ENCODE data around the gene STRA6.

Gene STRA6

DNA sequence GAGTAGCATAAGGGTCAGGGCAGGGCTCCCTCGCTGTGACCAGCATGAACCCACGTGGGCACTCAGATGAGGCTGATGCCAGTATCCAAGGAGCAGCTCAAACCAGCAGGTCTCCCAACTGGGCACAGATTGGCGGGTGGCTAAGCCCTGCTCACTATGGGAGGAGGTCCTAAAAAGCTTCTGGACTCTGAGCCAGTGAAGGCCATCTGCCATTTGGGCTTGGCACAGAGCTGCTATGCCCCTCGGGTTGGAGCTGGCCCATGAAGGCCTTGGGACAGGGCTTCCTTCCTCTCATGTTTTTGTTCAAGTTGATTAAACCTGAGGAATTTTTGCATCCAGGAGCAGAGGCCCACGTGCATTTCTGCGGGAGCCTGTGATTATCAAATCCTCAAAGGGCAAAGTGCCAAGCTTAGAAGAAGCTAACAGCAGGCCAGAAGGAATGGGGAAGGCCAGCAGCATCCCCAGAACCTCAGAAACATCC is 4.3 kb upstream of the STRA6 start:
- H3K27ac ChIP-seq (ENCODE audit: insufficient read depth, low read depth, low read length, poor library complexity, severe bottlenecking), result no peak overlapping the region
- no peak overlapping the region for H3K4me3 ChIP-seq (ENCODE audit: insufficient read depth, low read depth, low read length)
- H3K36me3 ChIP-seq (ENCODE audit: control insufficient read depth, insufficient read depth, low read length), result no peaks in the 10 kb centered on the region
- no peaks in the 10 kb centered on the region for H3K27me3 ChIP-seq (ENCODE audit: control insufficient read depth, insufficient read depth, low read length, poor library complexity, severe bottlenecking)
- H3K4me1 ChIP-seq (ENCODE audit: control insufficient read depth, insufficient read depth, low read length), result peaks cover 53% of the 10 kb centered on the region
- H3K9me3 ChIP-seq (ENCODE audit: control insufficient read depth, low read length), result no peaks in the 10 kb centered on the region
- 83 to 86% methylated on average over 6 of the region's 6 CpGs for WGBS, 2 experiments

DNA sequence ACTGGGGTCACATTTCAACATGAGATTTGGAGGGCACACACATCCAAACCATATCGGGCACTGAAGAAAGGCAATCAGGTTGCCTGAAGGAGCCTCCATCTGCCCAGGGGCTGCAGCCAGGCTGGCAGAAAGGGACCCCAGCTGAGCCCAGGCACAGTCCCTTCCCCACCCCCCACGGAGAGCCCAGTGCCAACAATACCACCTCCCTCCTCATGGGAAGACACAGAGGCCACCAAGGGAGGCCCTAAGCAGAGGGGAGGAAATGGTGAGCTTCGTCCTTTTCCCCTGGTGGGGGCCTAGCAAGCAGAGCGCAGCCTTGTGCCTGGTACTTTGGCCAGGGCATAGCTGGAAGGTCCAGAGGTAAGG is 3.0 kb upstream of the STRA6 start:
- H3K4me3 ChIP-seq (ENCODE audit: insufficient read depth, low read depth, low read length), result no peak overlapping the region
- peaks cover 65% of the 10 kb centered on the region for H3K4me1 ChIP-seq (ENCODE audit: control insufficient read depth, insufficient read depth, low read length)
- 78 to 87% methylated on average over 4 of the region's 4 CpGs for WGBS, 2 experiments

GRCh38 chr15:74203914-74204431 is 1.4 kb upstream of the STRA6 start:
- H3K27ac ChIP-seq (ENCODE audit: insufficient read depth, low read depth, low read length, poor library complexity, severe bottlenecking), result peak overlapping the region; percentile 64
- H3K4me3 ChIP-seq (ENCODE audit: insufficient read depth, low read depth, low read length), result no peak overlapping the region
- H3K4me1 ChIP-seq (ENCODE audit: control insufficient read depth, insufficient read depth, low read length), result peaks cover 61% of the 10 kb centered on the region

More for the DNA sequence above, 3.0 kb upstream of the STRA6 start:
- no peaks in the 10 kb centered on the region for H3K36me3 ChIP-seq (ENCODE audit: control insufficient read depth, insufficient read depth, low read length)
- no peak overlapping the region for H3K27ac ChIP-seq (ENCODE audit: insufficient read depth, low read depth, low read length, poor library complexity, severe bottlenecking)
- no peaks in the 10 kb centered on the region for H3K27me3 ChIP-seq (ENCODE audit: control insufficient read depth, insufficient read depth, low read length, poor library complexity, severe bottlenecking)
- H3K9me3 ChIP-seq (ENCODE audit: control insufficient read depth, low read length), result no peaks in the 10 kb centered on the region

DNA sequence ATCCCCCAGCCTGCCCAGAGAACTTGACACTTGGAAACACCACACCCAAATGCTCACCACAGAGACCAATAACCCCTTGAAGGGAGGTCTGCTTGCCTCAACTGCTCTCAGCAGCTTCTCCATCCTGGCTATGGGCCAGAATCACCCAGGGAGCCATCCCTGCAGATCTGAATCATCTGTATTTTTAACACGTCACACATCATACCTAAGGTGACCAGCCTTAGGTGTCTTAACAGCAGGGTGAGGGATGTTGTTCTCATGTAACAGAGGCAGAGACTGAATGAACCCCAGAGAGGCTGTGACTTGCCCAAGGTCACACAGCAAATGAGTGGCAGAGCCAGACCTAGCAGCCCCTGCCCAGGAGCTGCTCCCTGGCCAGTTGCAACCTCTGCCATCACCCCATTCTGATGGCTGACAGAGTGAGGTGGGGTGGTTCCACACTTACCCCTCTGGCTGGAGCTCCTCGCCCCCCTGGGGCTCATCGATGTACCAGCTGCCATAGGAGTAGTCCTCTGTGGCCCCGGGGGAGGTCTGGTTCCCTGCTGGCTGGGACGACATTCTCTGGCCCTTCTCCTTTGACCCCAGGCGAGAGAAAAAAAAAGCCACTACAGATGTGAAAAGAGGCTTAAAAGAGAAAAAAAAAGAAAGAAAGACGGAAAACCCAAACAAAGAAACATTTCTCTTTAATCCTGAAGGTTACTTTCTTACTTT is 722 bp downstream of the STRA6 start:
- WGBS, 2 experiments, result 21 to 23% methylated on average over 7 of the region's 7 CpGs
- H3K27me3 ChIP-seq (ENCODE audit: control insufficient read depth, insufficient read depth, low read length, poor library complexity, severe bottlenecking), result no peaks in the 10 kb centered on the region
- peaks cover 50% of the 10 kb centered on the region for H3K4me1 ChIP-seq (ENCODE audit: control insufficient read depth, insufficient read depth, low read length)
- H3K4me3 ChIP-seq (ENCODE audit: insufficient read depth, low read depth, low read length), result peak overlapping the region; percentile 24
- no peaks in the 10 kb centered on the region for H3K36me3 ChIP-seq (ENCODE audit: control insufficient read depth, insufficient read depth, low read length)
- peak overlapping the region; percentile 64 for H3K27ac ChIP-seq (ENCODE audit: insufficient read depth, low read depth, low read length, poor library complexity, severe bottlenecking)
- no peaks in the 10 kb centered on the region for H3K9me3 ChIP-seq (ENCODE audit: control insufficient read depth, low read length)

More at GRCh38 chr15:74203914-74204431, 1.4 kb upstream of the STRA6 start:
- H3K36me3 ChIP-seq (ENCODE audit: control insufficient read depth, insufficient read depth, low read length), result no peaks in the 10 kb centered on the region
- 7 to 11% methylated on average over 10 of the region's 10 CpGs for WGBS, 2 experiments
- H3K27me3 ChIP-seq (ENCODE audit: control insufficient read depth, insufficient read depth, low read length, poor library complexity, severe bottlenecking), result no peaks in the 10 kb centered on the region
- no peaks in the 10 kb centered on the region for H3K9me3 ChIP-seq (ENCODE audit: control insufficient read depth, low read length)

- WGBS, 2 experiments, result 54 to 66% methylated on average over 8 of the region's 8 CpGs
- Histone ChIP-seq H3K4me1 (ENCODE audit: control insufficient read depth, insufficient read depth, low read length) (peaks cover 50% of the 10 kb centered on the region), H3K36me3 (ENCODE audit: control insufficient read depth, insufficient read depth, low read length) (no peaks in the 10 kb centered on the region), H3K4me3 (ENCODE audit: insufficient read depth, low read depth, low read length) (no peak overlapping the region), H3K9me3 (ENCODE audit: control insufficient read depth, low read length) (no peaks in the 10 kb centered on the region), H3K27me3 (ENCODE audit: control insufficient read depth, insufficient read depth, low read length, poor library complexity, severe bottlenecking) (no peaks in the 10 kb centered on the region), H3K27ac (ENCODE audit: insufficient read depth, low read depth, low read length, poor library complexity, severe bottlenecking) (no peak overlapping the region)
Measured at GRCh38 chr15:74200871-74201419, 1.6 kb downstream of the STRA6 start.

DNA sequence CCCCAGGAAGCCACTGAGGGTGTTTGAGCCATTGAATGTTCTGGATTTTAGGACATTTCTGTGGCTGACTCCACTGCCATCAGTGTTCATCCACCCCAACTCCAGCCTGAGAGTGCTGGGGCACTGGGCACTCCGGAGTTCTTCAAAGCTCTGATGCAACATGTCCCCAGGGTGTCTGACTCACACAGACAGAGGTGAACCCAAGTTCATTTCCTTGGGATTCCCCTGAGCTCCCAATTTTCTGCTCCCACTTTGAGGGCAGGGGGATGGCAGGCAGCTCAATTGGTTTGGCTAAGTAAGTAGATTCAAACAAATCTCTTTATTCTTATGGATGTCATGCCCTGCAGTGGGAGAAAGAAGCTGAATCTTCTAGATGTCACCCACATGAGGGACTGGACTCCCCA is 2.2 kb downstream of the STRA6 start:
- Histone ChIP-seq H3K9me3 (ENCODE audit: control insufficient read depth, low read length) (no peaks in the 10 kb centered on the region), H3K27ac (ENCODE audit: insufficient read depth, low read depth, low read length, poor library complexity, severe bottlenecking) (no peak overlapping the region), H3K4me1 (ENCODE audit: control insufficient read depth, insufficient read depth, low read length) (peaks cover 48% of the 10 kb centered on the region), H3K36me3 (ENCODE audit: control insufficient read depth, insufficient read depth, low read length) (peaks cover under 1% of the 10 kb centered on the region), H3K4me3 (ENCODE audit: insufficient read depth, low read depth, low read length) (no peak overlapping the region), H3K27me3 (ENCODE audit: control insufficient read depth, insufficient read depth, low read length, poor library complexity, severe bottlenecking) (no peaks in the 10 kb centered on the region)
- 72 to 83% methylated on average over 1 of the region's 1 CpG for WGBS, 2 experiments

DNA sequence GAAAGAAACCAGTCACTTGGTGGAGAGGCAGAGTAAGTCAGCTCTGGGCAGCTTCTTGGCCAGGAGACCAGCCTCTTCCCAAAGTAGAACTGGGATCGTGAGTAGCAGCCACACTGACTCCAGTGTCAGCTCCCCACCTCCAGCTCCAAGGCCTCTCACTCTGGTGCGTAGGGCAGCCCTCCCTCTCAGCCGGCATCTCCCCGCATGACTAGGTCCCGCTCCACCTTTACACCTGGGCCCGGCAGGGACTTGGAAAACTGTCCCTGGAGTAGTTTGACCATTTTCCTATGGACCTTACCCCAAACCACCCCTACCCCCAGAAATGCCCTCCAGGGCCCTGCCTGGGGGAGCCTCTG is 3.3 kb downstream of the STRA6 start:
- Histone ChIP-seq H3K4me1 (ENCODE audit: control insufficient read depth, insufficient read depth, low read length) (peaks cover 37% of the 10 kb centered on the region), H3K27me3 (ENCODE audit: control insufficient read depth, insufficient read depth, low read length, poor library complexity, severe bottlenecking) (no peaks in the 10 kb centered on the region), H3K27ac (ENCODE audit: insufficient read depth, low read depth, low read length, poor library complexity, severe bottlenecking) (no peak overlapping the region), H3K4me3 (ENCODE audit: insufficient read depth, low read depth, low read length) (no peak overlapping the region), H3K9me3 (ENCODE audit: control insufficient read depth, low read length) (no peaks in the 10 kb centered on the region), H3K36me3 (ENCODE audit: control insufficient read depth, insufficient read depth, low read length) (peaks cover 4% of the 10 kb centered on the region)
- WGBS, 2 experiments, result 91 to 94% methylated on average over 6 of the region's 6 CpGs

- H3K36me3 ChIP-seq (ENCODE audit: control insufficient read depth, insufficient read depth, low read length), result peaks cover 4% of the 10 kb centered on the region
- WGBS, 2 experiments, result 93 to 95% methylated on average over 9 of the region's 9 CpGs
- no peaks in the 10 kb centered on the region for H3K9me3 ChIP-seq (ENCODE audit: control insufficient read depth, low read length)
- no peaks in the 10 kb centered on the region for H3K27me3 ChIP-seq (ENCODE audit: control insufficient read depth, insufficient read depth, low read length, poor library complexity, severe bottlenecking)
- H3K4me1 ChIP-seq (ENCODE audit: control insufficient read depth, insufficient read depth, low read length), result peaks cover 23% of the 10 kb centered on the region
- no peak overlapping the region for H3K27ac ChIP-seq (ENCODE audit: insufficient read depth, low read depth, low read length, poor library complexity, severe bottlenecking)
- no peak overlapping the region for H3K4me3 ChIP-seq (ENCODE audit: insufficient read depth, low read depth, low read length)
Measured at GRCh38 chr15:74197176-74197965, 5.2 kb downstream of the STRA6 start.

GRCh38 chr15:74196175-74196574 is 6.4 kb downstream of the STRA6 start:
- no peaks in the 10 kb centered on the region for H3K27me3 ChIP-seq (ENCODE audit: control insufficient read depth, insufficient read depth, low read length, poor library complexity, severe bottlenecking)
- H3K9me3 ChIP-seq (ENCODE audit: control insufficient read depth, low read length), result no peaks in the 10 kb centered on the region
- no peak overlapping the region for H3K4me3 ChIP-seq (ENCODE audit: insufficient read depth, low read depth, low read length)
- 93 to 94% methylated on average over 7 of the region's 7 CpGs for WGBS, 2 experiments
- no peak overlapping the region for H3K27ac ChIP-seq (ENCODE audit: insufficient read depth, low read depth, low read length, poor library complexity, severe bottlenecking)
- peaks cover 24% of the 10 kb centered on the region for H3K4me1 ChIP-seq (ENCODE audit: control insufficient read depth, insufficient read depth, low read length)
- H3K36me3 ChIP-seq (ENCODE audit: control insufficient read depth, insufficient read depth, low read length), result peaks cover 4% of the 10 kb centered on the region

Data from ectodermal cell (in vitro differentiated cells).